ENCODE measurements around the gene RANBP9. TPM values are rescaled to one million over a fixed set of nuclear protein-coding genes. Genes with fewer than 3 reads are reported as not detected.

Gene RANBP9
- total and polyA plus RNA-seq, 9 of the 15 experiments (the other 6 are each of a cell fraction or from before 2014, with no cell fraction given) = 27.5 to 130 (median 61.5) TPM

GRCh38 chr6:13716225-13716954 lies 4.8 kb upstream of the RANBP9 start:
- WGBS (ENCODE audit: insufficient coverage, low coverage, missing lambda C conversion rate) = 93% methylated on average over 30 of the region's 39 CpGs
- intact Hi-C loops (cut with micrococcal nuclease) = no loop called here
- DNase-seq (ENCODE audit: extremely low read depth in 1 of 4, low spot score in 3 of 4) (no peak), ATAC-seq (no peak), FAIRE-seq (no peak)
- CTCF ChIA-PET (ENCODE audit: low intra/inter-chr PET ratio) = no interaction called here
- Histone ChIP-seq H3K27ac (ENCODE audit: extremely low read depth, low read depth, low read length) (no peak overlapping the region), H3K9me1 (ENCODE audit: control insufficient read depth, insufficient read depth, low read length) (no peaks in the 10 kb centered on the region), H3K79me2 (ENCODE audit: control insufficient read depth, insufficient read depth, low read length) (peaks cover 12% of the 10 kb centered on the region; the same call in 2 of the 3 replicates), H3K27me3 (ENCODE audit: control insufficient read depth in 2 of 2, insufficient read depth in 2 of 2, low read length in 2 of 2) (no peaks in the 10 kb centered on the region), H3K4me3 (no peak overlapping the region), H2AFZ (ENCODE audit: low read depth, low read length) (no peak overlapping the region), H3K9ac (ENCODE audit: insufficient read depth in 1 of 2, low read depth in 2 of 2, low read length in 2 of 2) (no peak overlapping the region), H3K36me3 (ENCODE audit: control insufficient read depth, insufficient read depth, low read length) (no peaks in the 10 kb centered on the region), H3K4me2 (ENCODE audit: insufficient read depth, low read length) (no peak overlapping the region), H4K20me1 (replicated peaks; ENCODE audit: control insufficient read depth, insufficient read depth, low read length) (no peaks in the 10 kb centered on the region), H3K9me3 (replicated peaks; ENCODE audit: control insufficient read depth, insufficient read depth, low read depth, low read length) (peaks cover 19% of the 10 kb centered on the region), H3K4me1 (replicated peaks in 1 of 2; ENCODE audit: control insufficient read depth in 2 of 2, insufficient read depth in 2 of 2, low read length in 2 of 2) (peaks cover 6 to 7% of the 10 kb centered on the region in 2 experiments; a peak in 4 of 5 replicates)
- TF ChIP-seq POLR2G (IDR thresholded peaks at IDR 0.05; ENCODE audit: low read depth, low read length) = peak; percentile 32; the same call in 1 of the 2 replicates
- TF ChIP-seq MAFK (IDR thresholded peaks at IDR 0.05; ENCODE audit: low read length) = peak; percentile 43; the same call in 1 of the 2 replicates
- TF ChIP-seq DIDO1 (tag; IDR thresholded peaks at IDR 0.05; ENCODE audit: low read depth) = no peak
- peak; percentile 83 for TF ChIP-seq ZNF316 (IDR thresholded peaks at IDR 0.05)
- no peak for TF ChIP-seq MAFG (tag; conservative IDR thresholded peaks at IDR 0.05)
- TF ChIP-seq HLTF (IDR thresholded peaks at IDR 0.05) = 0 out of 2 replicates have a peak, but pooled peaks have one; percentile 19
- peak; percentile 52; the same call in 1 of the 2 replicates for TF ChIP-seq C11orf30 (IDR thresholded peaks at IDR 0.05; ENCODE audit: low read depth)
- no peak for TF ChIP-seq KDM4B (IDR thresholded peaks at IDR 0.05; ENCODE audit: borderline replicate concordance in 2 of 2, low read depth in 1 of 2)
- no peak for TF ChIP-seq HBP1 (CRISPR knock-in tag; IDR thresholded peaks at IDR 0.05)
- TF ChIP-seq ZBTB33 (CRISPR knock-in tag; IDR thresholded peaks at IDR 0.05) = peak; percentile 82
- 0 out of 2 replicates have a peak, but pooled peaks have one; percentile 20 for TF ChIP-seq CBX5 (IDR thresholded peaks at IDR 0.05; ENCODE audit: borderline replicate concordance, low read depth)
- no peak for TF ChIP-seq ELF4 (CRISPR knock-in tag; IDR thresholded peaks at IDR 0.05)
- TF ChIP-seq ZNF584 (CRISPR knock-in tag; IDR thresholded peaks at IDR 0.05; ENCODE audit: low read depth) = no peak
- TF ChIP-seq ELF1 (tag; IDR thresholded peaks at IDR 0.05) = no peak
- TF ChIP-seq RBM34 (IDR thresholded peaks at IDR 0.05; ENCODE audit: borderline replicate concordance, insufficient read depth, low read length) = no peak
- TF ChIP-seq FOXA3 (CRISPR knock-in tag; conservative IDR thresholded peaks at IDR 0.05 in 1 of 2, IDR thresholded peaks at IDR 0.05 in 1 of 2) = no peak
- TF ChIP-seq ZNF24 (IDR thresholded peaks at IDR 0.05) = no peak
- POLR2A ChIA-PET = no interaction called here
- in situ Hi-C loops (cut with MboI) = no loop called here
- no TSS peak for BruUV-seq (replicated peaks)

All from K562 (cell line).